ENCODE data around the gene NAGLU.

NAGLU gene

GRCh38 chr17:42564815-42565522, 28.9 kb downstream of the NAGLU start:
- DNase-seq (ENCODE audit: low read depth, low spot score), result no peak

- DNase-seq (ENCODE audit: low read depth, low spot score), result no peak
Observed at GRCh38 chr17:42565523-42566214, 29.6 kb downstream of the NAGLU start.

DNA sequence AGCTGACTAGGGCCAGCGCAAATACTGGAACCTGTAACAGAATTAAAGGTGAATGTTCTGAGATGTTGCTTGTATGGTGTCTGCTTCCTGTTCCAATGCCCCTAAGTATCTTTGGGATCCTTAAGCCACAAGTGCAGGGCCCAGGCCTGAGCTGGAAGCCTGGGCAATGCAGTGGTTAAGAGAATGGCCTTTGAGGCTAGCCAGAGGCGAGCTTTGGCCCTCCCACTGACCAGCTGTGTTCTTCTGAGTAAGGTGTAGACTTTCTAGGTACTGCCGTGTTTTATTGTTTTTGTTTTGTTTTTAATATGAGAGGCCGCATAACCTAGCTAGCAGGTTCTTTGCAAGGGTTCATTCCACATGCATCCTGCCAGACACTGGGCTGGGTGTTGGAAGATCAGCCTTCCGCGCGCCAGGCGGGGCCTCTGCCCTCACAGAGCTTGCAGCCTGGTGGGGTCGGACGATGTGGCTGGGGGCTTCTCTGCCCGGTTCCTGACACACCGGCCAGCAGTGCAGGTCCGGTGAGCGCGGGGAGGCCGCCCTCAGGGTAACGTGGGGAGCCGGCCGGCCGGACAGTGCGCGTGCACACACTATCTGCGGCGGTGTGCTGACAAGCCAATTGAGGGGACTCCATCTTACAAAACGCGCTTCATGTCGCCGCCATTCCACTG, 30.3 kb downstream of the NAGLU start:
- no peak for DNase-seq (ENCODE audit: low read depth, low spot score)

GRCh38 chr17:42566883-42567573, 31.0 kb downstream of the NAGLU start, which contains the start of gene MLX:
TSS of gene MLX (plus strand) at chr17:42567100. CDS start at chr17:42567125, 25 bp downstream.
- DNase-seq (ENCODE audit: low read depth, low spot score), result no peak

GRCh38 chr17:42568341-42569111, 32.5 kb downstream of the NAGLU start:
- DNase-seq (ENCODE audit: low read depth, low spot score), result no peak

- DNase-seq (ENCODE audit: low read depth, low spot score), result no peak
Observed at GRCh38 chr17:42571435-42572225, 35.6 kb downstream of the NAGLU start.

GRCh38 chr17:42573095-42573494, 37.1 kb downstream of the NAGLU start:
- no peak for DNase-seq (ENCODE audit: low read depth, low spot score)

GRCh38 chr17:42574463-42574862, 38.4 kb downstream of the NAGLU start:
- DNase-seq (ENCODE audit: low read depth, low spot score), result no peak

GRCh38 chr17:42577140-42577531, 41.1 kb downstream of the NAGLU start:
- DNase-seq (ENCODE audit: low read depth, low spot score), result no peak

DNA sequence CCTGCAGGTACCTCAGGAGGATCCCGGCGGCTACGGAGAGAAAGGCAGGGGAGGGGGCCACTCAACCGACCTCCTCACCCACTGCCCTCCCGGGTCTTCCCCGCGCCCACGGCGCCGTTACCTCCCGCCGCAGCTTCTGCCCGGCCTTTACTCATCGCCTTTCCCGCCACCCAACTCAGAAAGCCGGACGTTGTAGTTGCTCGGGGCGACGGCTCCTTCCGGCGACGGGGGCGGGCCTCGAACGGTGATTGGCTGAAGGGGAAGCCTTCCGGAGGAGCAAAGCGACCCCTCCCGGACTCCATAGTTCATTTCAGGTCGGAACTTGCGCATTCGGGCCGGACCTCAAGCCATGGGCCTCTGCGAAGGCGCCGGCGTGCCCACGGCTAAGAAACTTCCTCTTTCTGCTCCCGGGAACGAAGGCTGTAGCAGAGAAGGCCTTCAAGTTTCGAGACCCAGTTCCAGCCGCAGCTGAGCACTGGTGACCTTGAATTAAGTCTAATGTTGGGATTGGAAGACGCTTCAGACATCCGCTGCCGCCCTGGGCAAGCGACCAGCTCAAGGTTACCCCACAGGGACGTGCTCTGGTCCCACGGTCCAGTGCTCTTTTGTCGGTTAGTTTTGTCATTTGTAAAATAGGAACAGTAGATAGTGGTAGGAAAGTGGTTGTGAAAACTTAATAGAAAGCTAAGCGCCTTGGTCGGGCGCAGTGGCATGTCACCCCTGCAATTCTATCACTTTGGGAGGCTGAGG, 41.7 kb downstream of the NAGLU start, which contains the start of gene PSMC3IP:
PSMC3IP (minus strand) TSS at position 198 of the 750 bp plus-strand sequence; CDS start at position 155, 43 bp downstream.
- peak; percentile 83 for DNase-seq (ENCODE audit: low read depth, low spot score)

GRCh38 chr17:42578282-42578869, 42.3 kb downstream of the NAGLU start:
- peak; percentile 75 for DNase-seq (ENCODE audit: low read depth, low spot score)

DNA sequence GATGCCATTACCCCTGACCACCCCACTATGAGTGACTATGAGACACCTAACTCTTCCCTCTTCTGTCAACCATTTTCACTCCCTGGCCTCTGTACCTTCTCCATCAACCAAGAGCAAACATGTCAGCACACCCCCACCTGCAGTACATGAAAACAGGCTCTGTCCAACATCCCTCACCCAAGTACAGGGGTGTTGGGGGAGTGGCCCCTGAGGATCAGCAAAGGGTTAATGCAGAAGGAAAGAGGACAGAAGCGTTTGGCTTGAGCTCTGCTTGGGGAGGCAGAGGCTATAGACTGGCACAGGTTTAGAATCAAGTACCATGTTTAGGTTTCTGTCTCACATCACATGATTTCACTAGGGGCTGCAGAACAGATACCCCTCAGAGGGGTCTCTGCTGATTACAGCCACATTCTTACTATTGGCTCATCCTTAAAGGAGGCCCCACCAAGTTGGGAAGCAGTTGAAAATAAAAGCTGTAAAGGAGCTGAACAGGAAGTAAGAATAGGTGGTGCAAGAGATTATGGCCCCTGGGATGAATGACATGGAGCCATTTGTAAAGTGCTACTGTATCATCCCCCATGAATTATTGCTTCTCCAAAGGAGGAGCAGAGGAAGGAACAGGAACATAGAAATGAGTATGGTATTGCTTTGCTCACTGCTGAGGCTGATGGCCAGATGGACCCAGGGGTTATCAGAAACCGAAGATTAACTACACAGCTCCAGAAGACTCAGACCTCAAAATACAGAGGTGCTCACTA, 43.9 kb downstream of the NAGLU start:
- no peak for DNase-seq (ENCODE audit: low read depth, low spot score)

DNA sequence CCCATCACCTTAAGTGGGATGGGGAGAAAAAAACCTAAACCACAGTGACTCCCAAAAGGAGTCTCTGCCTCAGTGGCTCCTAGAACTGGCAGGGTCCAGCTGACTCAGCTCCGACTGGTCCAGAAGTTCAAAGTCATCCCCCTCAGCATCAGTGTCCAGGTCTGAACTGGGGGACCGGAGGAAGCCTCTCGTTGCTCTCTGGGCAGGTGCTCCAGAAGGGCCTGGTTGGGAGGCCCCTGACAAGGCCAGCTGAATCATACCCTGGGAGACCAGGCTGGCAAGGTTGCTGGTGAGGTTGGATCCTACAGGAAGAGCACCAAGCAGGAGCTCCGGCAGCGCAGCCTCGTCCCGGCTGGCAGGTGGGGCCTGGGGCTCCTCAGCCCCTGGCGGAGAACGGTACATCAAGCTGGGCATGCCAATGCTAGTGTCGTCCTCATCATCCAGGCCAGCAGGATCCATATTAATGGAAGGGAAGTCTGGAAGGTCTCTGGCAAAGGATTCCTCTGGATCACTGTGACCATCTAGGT, 45.8 kb downstream of the NAGLU start:
- no peak for DNase-seq (ENCODE audit: low read depth, low spot score)

- no peak for DNase-seq (ENCODE audit: low read depth, low spot score)
Observed at GRCh38 chr17:42584880-42585279, 48.8 kb downstream of the NAGLU start.

DNA sequence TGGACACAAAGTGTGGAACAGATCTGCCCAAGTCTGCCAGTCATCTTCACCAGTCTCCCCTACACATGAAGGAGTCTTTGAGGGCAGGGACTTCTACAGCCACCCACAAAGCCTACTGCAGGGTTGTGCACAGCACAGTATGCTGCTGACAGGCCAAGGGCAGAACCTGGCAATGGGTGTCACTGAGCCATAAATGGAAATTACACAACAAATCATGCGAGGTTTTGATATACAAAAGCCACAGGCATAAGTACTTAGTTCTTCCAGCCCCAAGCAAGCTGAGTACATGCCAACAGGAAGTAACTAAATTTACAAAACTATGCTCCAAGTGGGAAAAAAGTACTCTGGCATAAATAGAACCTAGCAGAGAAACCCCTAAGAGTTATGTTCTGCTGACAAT, 49.3 kb downstream of the NAGLU start:
- no peak for DNase-seq (ENCODE audit: low read depth, low spot score)

- DNase-seq (ENCODE audit: low read depth, low spot score), result no peak
Observed at GRCh38 chr17:42586514-42587230, 50.6 kb downstream of the NAGLU start.

GRCh38 chr17:42590886-42591285, 54.8 kb downstream of the NAGLU start:
- DNase-seq (ENCODE audit: low read depth, low spot score), result no peak

DNA sequence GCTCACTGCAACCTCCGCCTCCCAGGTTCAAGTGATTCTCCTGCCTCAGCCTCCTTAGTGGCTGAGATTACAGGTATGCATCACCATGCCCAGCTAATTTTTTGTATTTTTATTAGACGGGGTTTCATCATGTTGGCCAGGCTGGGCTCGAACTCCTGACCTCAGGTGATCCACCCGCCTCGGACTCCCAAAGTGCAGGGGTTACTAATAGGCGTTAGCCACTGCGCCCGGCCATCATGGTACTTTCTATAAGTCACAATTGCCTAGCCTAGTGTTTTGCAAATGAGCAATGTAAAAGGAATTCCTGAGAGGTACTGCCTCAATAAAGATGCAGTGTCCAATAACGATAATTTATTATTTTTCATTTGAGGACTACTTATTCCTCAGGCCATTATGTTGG, 55.4 kb downstream of the NAGLU start:
- no peak for DNase-seq (ENCODE audit: low read depth, low spot score)
